Neural cell (in vitro differentiated cells): ENCODE results near the gene FHL2. TPM values are rescaled to one million over a fixed set of nuclear protein-coding genes. Genes with fewer than 3 reads are reported as not detected.

Experiments
- H2AFZ ChIP-seq: fragments of 200-600, 300-800 bp; sonication (generic), shearing (Covaris generic); 2 replicates; pipeline ENCODE4 v1.6.0; 2014; ENCODE audit warnings: low read depth, mild to moderate bottlenecking, antibody characterized with exemption, low read length, moderate library complexity
- H3F3A ChIP-seq: fragments of 200-600 bp; shearing (Covaris generic); 2 replicates; pipeline ENCODE4 v1.6.1; 2016; ENCODE audit warnings: mild to moderate bottlenecking, moderate library complexity, mixed read lengths, antibody characterized with exemption, low read length; ENCODE audit not compliant: insufficient read depth, poor library complexity, severe bottlenecking
- H3K27ac ChIP-seq: fragments of 200-600, 300-800 bp; sonication (generic), shearing (Covaris generic); 2 replicates; pipeline ENCODE4 v1.5.1; 2014; ENCODE audit warnings: mild to moderate bottlenecking, low read length, moderate library complexity
- H3K27me3 ChIP-seq: fragments of 300-800, 200-600 bp; sonication (generic), shearing (Covaris generic); 2 replicates; pipeline ENCODE4 v1.6.0; 2014; ENCODE audit warnings: mild to moderate bottlenecking, low read depth, low read length, moderate library complexity; ENCODE audit not compliant: insufficient read depth
- H3K36me3 ChIP-seq: fragments of 300-800, 200-600 bp; sonication (generic), shearing (Covaris generic); 2 replicates; pipeline ENCODE4 v1.5.1; 2014; ENCODE audit warnings: mild to moderate bottlenecking, antibody characterized with exemption, low read length, moderate library complexity; ENCODE audit not compliant: insufficient read depth
- H3K4me2 ChIP-seq: fragments of 300-800, 200-600 bp; sonication (generic), shearing (Covaris generic); 2 replicates; pipeline ENCODE4 v1.6.0; 2014; ENCODE audit warnings: mild to moderate bottlenecking, low read length
- H3K4me3 ChIP-seq: fragments of 300-800, 200-600 bp; sonication (generic), shearing (Covaris generic); 2 replicates; pipeline ENCODE4 v1.5.1; 2014; ENCODE audit warnings: mild to moderate bottlenecking, low read length, moderate library complexity
- H3K79me2 ChIP-seq: fragments of 200-600 bp; shearing (Covaris generic); replicated peaks from 2 replicates; pipeline ENCODE4 v1.6.0; 2014; ENCODE audit warnings: mild to moderate bottlenecking, low read length, moderate library complexity; ENCODE audit not compliant: insufficient read depth
- H3K9ac ChIP-seq: fragments of 300-800, 200-600 bp; sonication (generic), shearing (Covaris generic); 2 replicates; pipeline ENCODE4 v1.6.1; 2016; ENCODE audit warnings: mild to moderate bottlenecking, low read length, mixed read lengths
- H3K9me2 ChIP-seq: fragments of 200-600 bp; shearing (Covaris generic); 2 replicates; pipeline ENCODE4 v1.6.1; 2016; ENCODE audit warnings: mild to moderate bottlenecking, low read length, mixed read lengths; ENCODE audit not compliant: insufficient read depth
- H3K9me3 ChIP-seq: fragments of 200-600, 300-800 bp; sonication (generic), shearing (Covaris generic); 2 replicates; pipeline ENCODE4 v1.6.1; 2016; ENCODE audit warnings: mild to moderate bottlenecking, mixed run types, low read length, moderate library complexity, mixed read lengths
- H4K20me1 ChIP-seq: fragments of 200-600 bp; shearing (Covaris generic); 2 replicates; pipeline ENCODE4 v1.6.1; 2016; ENCODE audit warnings: mild to moderate bottlenecking, mixed run types; ENCODE audit not compliant: insufficient read depth
- CTCF ChIP-seq: fragments of 450-650 bp; IDR thresholded peaks from 2 replicates; pipeline ENCODE4 v1.5.1; 2014; ENCODE audit warnings: antibody characterized with exemption, mild to moderate bottlenecking, moderate library complexity; ENCODE audit not compliant: poor library complexity, severe bottlenecking
- EP300 ChIP-seq: fragments of 450-650 bp; conservative IDR thresholded peaks from 2 replicates; pipeline ENCODE4 v1.6.1; 2014; ENCODE audit warnings: antibody characterized with exemption, mild to moderate bottlenecking, moderate library complexity; ENCODE audit not compliant: poor library complexity, severe bottlenecking
- EZH2 ChIP-seq: fragments of 200-600, 300-800 bp; shearing (Covaris generic), sonication (generic); IDR thresholded peaks from 2 replicates; pipeline ENCODE4 v1.6.1; 2014; ENCODE audit warnings: antibody characterized with exemption, low read length, borderline replicate concordance, mild to moderate bottlenecking; ENCODE audit not compliant: insufficient read depth, poor library complexity, severe bottlenecking
- MXI1 ChIP-seq: fragments of 450-650 bp; conservative IDR thresholded peaks from 2 replicates; pipeline ENCODE4 v1.6.1; 2014; ENCODE audit warnings: antibody characterized with exemption, mild to moderate bottlenecking; ENCODE audit not compliant: poor library complexity, severe bottlenecking
- POLR2AphosphoS5 ChIP-seq: IDR thresholded peaks from 2 replicates; pipeline ENCODE4 v1.6.1; 2012
- RAD21 ChIP-seq: fragments of 450-650 bp; conservative IDR thresholded peaks from 2 replicates; pipeline ENCODE4 v1.6.1; 2014; ENCODE audit warnings: antibody characterized with exemption, mild to moderate bottlenecking, moderate library complexity
- SMC3 ChIP-seq: fragments of 450-650 bp; conservative IDR thresholded peaks from 2 replicates; pipeline ENCODE4 v1.6.1; 2014; ENCODE audit warnings: antibody characterized with exemption, mild to moderate bottlenecking, moderate library complexity; ENCODE audit not compliant: poor library complexity
- TAF1 ChIP-seq: IDR thresholded peaks from 2 replicates; pipeline ENCODE4 v1.6.1; 2012; ENCODE audit warnings: low read depth
- polyA plus RNA-seq: library from polyadenylated mRNA; depleted of rRNA; stranded (reverse); fragments of >200 nt; gene quantifications from 2 replicates; pipeline ENCODE4 v1.2.3, GENCODE V29; 2014
- TF ChIP-seq, protein P1 (sequence below): IDR thresholded peaks from 2 replicates; pipeline ENCODE4 v1.6.1; 2012; ENCODE audit warnings: borderline replicate concordance

FHL2 gene
- polyA plus RNA-seq, 1 donor from 2014 or later: 3.5 TPM

GRCh38 chr2:105324101-105324500 is 74.8 kb downstream of the FHL2 start:
- H3K27ac ChIP-seq: no peak overlapping the region
- H3K36me3 ChIP-seq: no peaks in the 10 kb centered on the region
- H3K9ac ChIP-seq: no peak overlapping the region
- H3K27me3 ChIP-seq: no peaks in the 10 kb centered on the region
- TF ChIP-seq RAD21: no peak
- no peaks in the 10 kb centered on the region for H3F3A ChIP-seq
- no peak overlapping the region for H3K4me3 ChIP-seq
- no peak overlapping the region for H3K4me2 ChIP-seq
- H4K20me1 ChIP-seq: no peaks in the 10 kb centered on the region
- H2AFZ ChIP-seq: no peak overlapping the region
- peaks cover 10% of the 10 kb centered on the region for H3K79me2 ChIP-seq
- H3K9me2 ChIP-seq: no peaks in the 10 kb centered on the region
- H3K9me3 ChIP-seq: no peaks in the 10 kb centered on the region

GRCh38 chr2:105323111-105323510 is 75.7 kb downstream of the FHL2 start:
- Histone ChIP-seq H3K27me3 (no peaks in the 10 kb centered on the region), H3K9ac (no peak overlapping the region), H2AFZ (no peak overlapping the region), H3K9me2 (no peaks in the 10 kb centered on the region), H3K9me3 (no peaks in the 10 kb centered on the region), H3F3A (no peaks in the 10 kb centered on the region), H3K4me2 (no peak overlapping the region), H3K27ac (no peak overlapping the region), H4K20me1 (no peaks in the 10 kb centered on the region), H3K79me2 (peaks cover 7% of the 10 kb centered on the region), H3K4me3 (no peak overlapping the region), H3K36me3 (no peaks in the 10 kb centered on the region)
- TF ChIP-seq, protein P1, sequence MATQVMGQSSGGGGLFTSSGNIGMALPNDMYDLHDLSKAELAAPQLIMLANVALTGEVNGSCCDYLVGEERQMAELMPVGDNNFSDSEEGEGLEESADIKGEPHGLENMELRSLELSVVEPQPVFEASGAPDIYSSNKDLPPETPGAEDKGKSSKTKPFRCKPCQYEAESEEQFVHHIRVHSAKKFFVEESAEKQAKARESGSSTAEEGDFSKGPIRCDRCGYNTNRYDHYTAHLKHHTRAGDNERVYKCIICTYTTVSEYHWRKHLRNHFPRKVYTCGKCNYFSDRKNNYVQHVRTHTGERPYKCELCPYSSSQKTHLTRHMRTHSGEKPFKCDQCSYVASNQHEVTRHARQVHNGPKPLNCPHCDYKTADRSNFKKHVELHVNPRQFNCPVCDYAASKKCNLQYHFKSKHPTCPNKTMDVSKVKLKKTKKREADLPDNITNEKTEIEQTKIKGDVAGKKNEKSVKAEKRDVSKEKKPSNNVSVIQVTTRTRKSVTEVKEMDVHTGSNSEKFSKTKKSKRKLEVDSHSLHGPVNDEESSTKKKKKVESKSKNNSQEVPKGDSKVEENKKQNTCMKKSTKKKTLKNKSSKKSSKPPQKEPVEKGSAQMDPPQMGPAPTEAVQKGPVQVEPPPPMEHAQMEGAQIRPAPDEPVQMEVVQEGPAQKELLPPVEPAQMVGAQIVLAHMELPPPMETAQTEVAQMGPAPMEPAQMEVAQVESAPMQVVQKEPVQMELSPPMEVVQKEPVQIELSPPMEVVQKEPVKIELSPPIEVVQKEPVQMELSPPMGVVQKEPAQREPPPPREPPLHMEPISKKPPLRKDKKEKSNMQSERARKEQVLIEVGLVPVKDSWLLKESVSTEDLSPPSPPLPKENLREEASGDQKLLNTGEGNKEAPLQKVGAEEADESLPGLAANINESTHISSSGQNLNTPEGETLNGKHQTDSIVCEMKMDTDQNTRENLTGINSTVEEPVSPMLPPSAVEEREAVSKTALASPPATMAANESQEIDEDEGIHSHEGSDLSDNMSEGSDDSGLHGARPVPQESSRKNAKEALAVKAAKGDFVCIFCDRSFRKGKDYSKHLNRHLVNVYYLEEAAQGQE: no peak
- no peak for TF ChIP-seq EZH2
- TF ChIP-seq MXI1: no peak
- no peak for TF ChIP-seq CTCF
- TF ChIP-seq POLR2AphosphoS5: no peak
- TF ChIP-seq EP300: no peak
- no peak for TF ChIP-seq TAF1
- TF ChIP-seq RAD21: no peak
- no peak for TF ChIP-seq SMC3
